GM12878 (cell line): ENCODE measurements around the gene KLF7. TPM values are rescaled to one million over a fixed set of nuclear protein-coding genes. Genes with fewer than 3 reads are reported as not detected.

ENCODE experiments used
- CREM ChIP-seq: IDR thresholded peaks from 2 replicates; pipeline ENCODE4 v1.6.1; 2014; ENCODE audit warnings: antibody characterized with exemption, low read depth
- DPF2 ChIP-seq: fragments of 450-650 bp; IDR thresholded peaks from 2 replicates; pipeline ENCODE4 v1.6.1; 2017; ENCODE audit warnings: mild to moderate bottlenecking
- E4F1 ChIP-seq: fragments of 450-650 bp; IDR thresholded peaks from 2 replicates; pipeline ENCODE4 v1.6.1; 2018; ENCODE audit warnings: borderline replicate concordance, mild to moderate bottlenecking; ENCODE audit not compliant: partially characterized antibody
- ELK1 ChIP-seq: IDR thresholded peaks from 2 replicates; pipeline ENCODE4 v1.6.1; 2012; ENCODE audit warnings: low read depth, low read length, improper control_type of control experiment
- GABPA ChIP-seq: IDR thresholded peaks from 2 replicates; pipeline ENCODE4 v1.6.1; 2014; ENCODE audit warnings: antibody characterized with exemption, low read depth, mild to moderate bottlenecking, inconsistent platforms
- JUNB ChIP-seq: IDR thresholded peaks from 2 replicates; pipeline ENCODE4 v1.6.1; 2016; ENCODE audit warnings: antibody characterized with exemption, mild to moderate bottlenecking
- MEF2A ChIP-seq: IDR thresholded peaks from 2 replicates; pipeline ENCODE4 v1.6.1; 2011; ENCODE audit warnings: low read depth, mild to moderate bottlenecking, low read length, moderate library complexity; ENCODE audit not compliant: insufficient read depth
- MTA3 ChIP-seq: IDR thresholded peaks from 2 replicates; pipeline ENCODE4 v1.6.1; 2012; ENCODE audit warnings: low read length, inconsistent platforms, borderline replicate concordance
- NBN ChIP-seq: fragments of 450-650 bp; IDR thresholded peaks from 2 replicates; pipeline ENCODE4 v1.6.1; 2016
- NFXL1 ChIP-seq: fragments of 450-650 bp; IDR thresholded peaks from 2 replicates; pipeline ENCODE4 v1.6.1; 2017; ENCODE audit warnings: antibody characterized with exemption, mild to moderate bottlenecking, borderline replicate concordance
- NKRF ChIP-seq: fragments of 450-650 bp; conservative IDR thresholded peaks from 2 replicates; pipeline ENCODE4 v1.6.1; 2017; ENCODE audit warnings: mild to moderate bottlenecking, moderate library complexity
- RCOR1 ChIP-seq: conservative IDR thresholded peaks from 2 replicates; pipeline ENCODE4 v1.6.1; 2012; ENCODE audit warnings: low read depth, low read length, improper control_type of control experiment
- STAT1 ChIP-seq: fragments of 450-650 bp; conservative IDR thresholded peaks from 2 replicates; pipeline ENCODE4 v1.6.1; 2014; ENCODE audit warnings: antibody characterized with exemption, mild to moderate bottlenecking
- ZBTB11 ChIP-seq: fragments of 450-650 bp; formaldehyde crosslinking; IDR thresholded peaks from 2 replicates; pipeline ENCODE4 v1.5.0; 2022; ENCODE audit warnings: mild to moderate bottlenecking, missing genetic modification characterization
- ZBTB40 ChIP-seq: fragments of 450-650 bp; IDR thresholded peaks from 2 replicates; pipeline ENCODE4 v1.6.1; 2016; ENCODE audit warnings: mild to moderate bottlenecking, moderate library complexity, borderline replicate concordance
- ZNF207 ChIP-seq: fragments of 450-650 bp; IDR thresholded peaks from 2 replicates; pipeline ENCODE4 v1.6.1; 2014; ENCODE audit warnings: antibody characterized with exemption, mild to moderate bottlenecking, borderline replicate concordance
- polyA plus RNA-seq, 11 experiments: library from polyadenylated mRNA; depleted of rRNA in 4 of 11; unstranded in 6 of 11; stranded (reverse) in 5 of 11; fragments of >200 nt; fragmentation: Nextera tagmentation in 4 of 11; fragmentation: Illumina TruSeq in 1 of 11; extraction: Ambion mirVana in 4 of 11; extraction: Trizol in 1 of 11; gene quantifications; 1 replicate in 1 of 11; 2 replicates in 10 of 11; pipeline versions ENCODE4 v1.2.1 to v1.2.3, GENCODE V29; 2011 to 2016; ENCODE audit warnings: inconsistent platforms in 2 of 11, missing spikeins in 2 of 11, low read depth in 1 of 11
- total RNA-seq, 4 experiments: library from RNA; depleted of rRNA in 3 of 4; stranded (reverse); fragments of >200 nt in 3 of 4; fragmentation: Illumina TruSeq in 1 of 4; extraction: Trizol in 1 of 4; gene quantifications; 2 replicates each; pipeline versions ENCODE4 v1.2.1 to v1.2.3, GENCODE V29; 2013 to 2021

Gene KLF7
- total and polyA plus RNA-seq, 10 of the 15 experiments (the other 5 are each of a cell fraction or from before 2014, with no cell fraction given), result 2.4 to 24.8 (median 8.5) TPM

DNA sequence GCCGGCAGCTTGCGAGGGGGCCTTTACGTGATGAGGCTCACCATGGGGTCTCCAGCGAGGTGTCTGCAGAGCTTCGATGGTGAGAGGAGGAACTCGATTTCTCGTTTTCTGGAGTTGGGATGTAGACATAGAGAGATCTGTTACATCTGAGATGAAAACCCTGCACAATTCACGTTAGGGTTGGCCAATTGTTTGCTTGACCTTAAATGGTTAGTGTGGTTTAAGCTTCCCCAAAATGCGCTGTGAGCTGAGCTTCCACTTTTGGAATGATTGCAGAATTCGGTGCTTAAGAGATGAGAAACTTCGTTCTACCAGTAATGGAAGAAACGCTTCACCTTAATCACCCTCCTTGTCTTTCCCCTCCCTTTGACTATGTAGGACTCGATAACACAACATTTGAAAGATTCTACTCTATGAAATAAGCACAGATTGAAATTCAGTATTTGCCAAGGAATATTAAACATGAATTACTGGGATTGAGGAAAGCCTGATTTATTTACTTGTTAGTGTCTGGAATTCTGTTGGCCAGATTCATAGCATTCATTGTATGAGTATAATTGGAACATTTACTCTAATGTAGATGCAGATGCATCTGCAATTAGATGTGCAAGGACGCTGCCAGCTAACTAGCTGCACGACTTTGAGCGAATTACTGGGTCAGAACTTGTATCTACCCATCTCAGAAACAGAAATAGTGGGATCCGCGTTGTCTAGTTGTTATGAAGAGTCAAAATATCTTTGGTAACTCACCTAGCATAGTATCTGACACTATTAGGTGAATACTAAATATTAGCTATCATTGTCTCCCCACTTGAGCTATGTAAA, 1.6 kb upstream of the KLF7 start (continued):
- no peak for TF ChIP-seq E4F1
- TF ChIP-seq NKRF, result no peak
- no peak for TF ChIP-seq STAT1
- TF ChIP-seq DPF2, result no peak
- TF ChIP-seq NBN, result no peak
- TF ChIP-seq ZBTB11 (CRISPR knock-in tag), result no peak
- no peak for TF ChIP-seq NFXL1
- peak; percentile 20; the same call in 1 of the 2 replicates for TF ChIP-seq JUNB
- TF ChIP-seq CREM, result no peak
- TF ChIP-seq ZBTB40, result no peak
- 0 out of 2 replicates have a peak, but pooled peaks have one; percentile 7 for TF ChIP-seq MEF2A
- TF ChIP-seq GABPA, result no peak
- peak; percentile 35; the same call in 1 of the 2 replicates for TF ChIP-seq MTA3
- no peak for TF ChIP-seq RCOR1
- no peak for TF ChIP-seq ZNF207
- TF ChIP-seq ELK1, result no peak
